GM21717 (cell line): ENCODE results near the gene LTN1.
"Not testable (repeated sequence)": the region's sequence is repeated elsewhere in the genome, so short reads cannot be mapped to it uniquely, and the experiment has no call there.

Source experiments
- ATAC-seq: cut with Tn5 transposase; IDR thresholded peaks from one replicate; pipeline ENCODE4 v1.9.1; 2021; ENCODE audit warnings: mild to moderate bottlenecking, moderate library complexity; ENCODE audit not compliant: unreplicated experiment

LTN1 gene, protein sequence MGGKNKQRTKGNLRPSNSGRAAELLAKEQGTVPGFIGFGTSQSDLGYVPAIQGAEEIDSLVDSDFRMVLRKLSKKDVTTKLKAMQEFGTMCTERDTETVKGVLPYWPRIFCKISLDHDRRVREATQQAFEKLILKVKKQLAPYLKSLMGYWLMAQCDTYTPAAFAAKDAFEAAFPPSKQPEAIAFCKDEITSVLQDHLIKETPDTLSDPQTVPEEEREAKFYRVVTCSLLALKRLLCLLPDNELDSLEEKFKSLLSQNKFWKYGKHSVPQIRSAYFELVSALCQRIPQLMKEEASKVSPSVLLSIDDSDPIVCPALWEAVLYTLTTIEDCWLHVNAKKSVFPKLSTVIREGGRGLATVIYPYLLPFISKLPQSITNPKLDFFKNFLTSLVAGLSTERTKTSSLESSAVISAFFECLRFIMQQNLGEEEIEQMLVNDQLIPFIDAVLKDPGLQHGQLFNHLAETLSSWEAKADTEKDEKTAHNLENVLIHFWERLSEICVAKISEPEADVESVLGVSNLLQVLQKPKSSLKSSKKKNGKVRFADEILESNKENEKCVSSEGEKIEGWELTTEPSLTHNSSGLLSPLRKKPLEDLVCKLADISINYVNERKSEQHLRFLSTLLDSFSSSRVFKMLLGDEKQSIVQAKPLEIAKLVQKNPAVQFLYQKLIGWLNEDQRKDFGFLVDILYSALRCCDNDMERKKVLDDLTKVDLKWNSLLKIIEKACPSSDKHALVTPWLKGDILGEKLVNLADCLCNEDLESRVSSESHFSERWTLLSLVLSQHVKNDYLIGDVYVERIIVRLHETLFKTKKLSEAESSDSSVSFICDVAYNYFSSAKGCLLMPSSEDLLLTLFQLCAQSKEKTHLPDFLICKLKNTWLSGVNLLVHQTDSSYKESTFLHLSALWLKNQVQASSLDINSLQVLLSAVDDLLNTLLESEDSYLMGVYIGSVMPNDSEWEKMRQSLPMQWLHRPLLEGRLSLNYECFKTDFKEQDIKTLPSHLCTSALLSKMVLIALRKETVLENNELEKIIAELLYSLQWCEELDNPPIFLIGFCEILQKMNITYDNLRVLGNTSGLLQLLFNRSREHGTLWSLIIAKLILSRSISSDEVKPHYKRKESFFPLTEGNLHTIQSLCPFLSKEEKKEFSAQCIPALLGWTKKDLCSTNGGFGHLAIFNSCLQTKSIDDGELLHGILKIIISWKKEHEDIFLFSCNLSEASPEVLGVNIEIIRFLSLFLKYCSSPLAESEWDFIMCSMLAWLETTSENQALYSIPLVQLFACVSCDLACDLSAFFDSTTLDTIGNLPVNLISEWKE (N-terminal part only)

DNA sequence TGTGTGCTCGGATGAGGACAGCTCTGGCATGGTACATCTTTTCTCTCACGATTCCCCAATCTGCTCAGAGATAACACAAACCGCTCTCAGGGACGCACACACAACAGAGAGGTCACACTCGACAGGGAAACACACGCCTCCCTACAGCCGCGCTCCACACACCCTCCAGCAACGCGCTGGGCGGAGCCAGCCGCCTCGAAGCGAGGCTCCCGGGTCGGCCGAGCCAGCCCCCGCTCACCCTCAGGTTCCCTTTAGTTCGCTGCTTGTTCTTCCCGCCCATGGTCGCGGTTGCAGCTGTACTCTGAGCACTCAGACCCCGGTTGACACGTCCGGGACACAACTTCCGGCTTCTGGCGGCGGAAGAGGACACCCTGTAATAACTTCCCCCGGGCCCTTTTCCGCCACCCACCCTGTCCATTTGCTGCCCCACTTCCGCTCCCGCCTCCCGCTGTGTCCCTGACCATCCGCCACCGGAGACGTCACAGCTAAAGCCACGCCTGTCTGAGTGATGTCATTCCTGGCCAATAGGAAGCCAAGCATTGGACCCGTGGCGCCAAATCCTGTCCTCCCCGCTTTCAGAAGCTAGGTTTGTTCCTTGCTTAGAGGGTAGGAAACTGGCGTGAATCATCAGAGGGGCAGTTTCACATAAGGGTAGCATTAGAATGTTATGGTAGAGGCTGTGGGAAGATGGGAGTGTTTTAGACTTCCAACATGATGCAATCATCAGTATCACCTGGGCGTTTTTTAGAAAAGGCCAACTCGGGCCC, at the start of gene LTN1:
Gene LTN1, minus strand, starts transcription at position 352 of the 767 bp plus-strand sequence. Its CDS starts 72 bp downstream, at position 280.
- peak; percentile 98 for ATAC-seq

DNA sequence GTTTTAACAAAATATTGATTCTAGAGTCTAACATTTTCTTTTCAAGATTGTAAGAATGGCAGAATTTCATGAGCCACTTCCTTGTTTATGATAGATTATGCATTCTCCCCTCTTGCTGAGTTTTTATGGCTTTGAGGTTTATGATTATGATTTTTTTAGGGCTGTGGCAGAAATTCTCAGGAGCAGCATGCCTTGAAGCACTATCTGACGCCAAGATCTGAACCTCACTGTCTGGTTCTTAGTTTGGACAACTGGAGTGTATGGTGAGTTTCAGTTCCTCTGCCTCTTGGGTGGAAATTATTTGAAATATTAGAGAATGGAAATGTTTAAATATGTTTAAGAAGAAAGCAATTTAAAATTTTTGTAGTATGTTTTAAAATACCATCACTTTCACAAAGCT, 42.0 kb upstream of the LTN1 start:
- no peak for ATAC-seq

DNA sequence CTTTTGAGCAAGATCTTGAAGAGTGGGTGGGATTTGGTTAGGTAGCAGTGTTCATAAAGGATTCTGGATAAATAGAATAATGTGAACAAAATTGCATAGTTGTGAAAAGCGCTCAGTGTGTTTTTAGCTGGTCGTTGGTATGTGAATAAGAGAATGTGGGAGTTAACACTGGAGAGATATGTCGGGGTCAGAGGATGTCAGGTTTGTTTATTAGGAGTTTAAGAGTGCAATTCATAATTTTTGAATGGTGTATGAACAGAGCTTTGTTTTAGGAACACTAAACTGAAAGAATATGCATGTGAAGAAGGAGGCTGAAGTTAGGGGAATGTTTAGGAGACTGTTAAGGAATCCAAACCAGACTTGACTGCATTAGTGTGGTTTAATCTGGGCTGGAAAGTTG, 41.2 kb upstream of the LTN1 start:
- no peak for ATAC-seq

DNA sequence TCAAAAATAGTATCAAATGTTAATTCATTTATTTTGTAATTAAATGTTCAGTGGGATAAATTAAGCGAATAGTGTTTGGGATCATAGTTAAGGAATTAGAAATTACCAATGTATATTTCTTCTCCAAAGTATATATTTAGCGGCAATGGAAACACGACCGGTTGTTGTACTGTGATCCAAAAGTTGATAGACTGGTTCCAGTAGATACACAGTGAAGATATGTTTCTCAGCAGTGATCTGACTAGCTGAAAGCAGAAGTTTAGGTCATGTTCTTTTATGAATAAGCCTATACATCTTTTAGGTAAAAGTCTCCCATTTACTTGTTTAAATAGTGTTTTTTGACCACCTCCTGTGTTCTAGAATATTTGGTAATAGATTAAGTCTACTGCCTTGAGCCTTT, 40.6 kb upstream of the LTN1 start:
- ATAC-seq = no peak

DNA sequence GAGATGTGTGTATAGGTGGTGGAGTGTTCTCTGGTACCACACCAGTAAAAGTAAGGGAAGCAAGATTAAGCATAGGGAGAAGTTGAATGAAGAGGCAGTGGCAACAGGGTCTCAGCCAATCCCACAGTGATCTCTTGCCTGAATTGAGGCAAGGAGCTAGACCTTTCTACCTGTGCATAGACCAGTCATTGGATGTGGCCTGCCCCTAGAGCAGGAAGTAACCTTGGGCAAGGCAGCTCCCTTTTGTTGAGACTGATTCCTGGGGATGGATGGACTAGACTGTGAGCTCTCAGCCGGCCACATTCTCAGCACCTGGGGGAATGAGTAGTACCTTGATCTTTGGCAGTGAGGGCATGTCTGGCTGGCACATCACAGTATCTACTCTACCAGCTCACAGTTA, 38.2 kb upstream of the LTN1 start:
- ATAC-seq = no peak

DNA sequence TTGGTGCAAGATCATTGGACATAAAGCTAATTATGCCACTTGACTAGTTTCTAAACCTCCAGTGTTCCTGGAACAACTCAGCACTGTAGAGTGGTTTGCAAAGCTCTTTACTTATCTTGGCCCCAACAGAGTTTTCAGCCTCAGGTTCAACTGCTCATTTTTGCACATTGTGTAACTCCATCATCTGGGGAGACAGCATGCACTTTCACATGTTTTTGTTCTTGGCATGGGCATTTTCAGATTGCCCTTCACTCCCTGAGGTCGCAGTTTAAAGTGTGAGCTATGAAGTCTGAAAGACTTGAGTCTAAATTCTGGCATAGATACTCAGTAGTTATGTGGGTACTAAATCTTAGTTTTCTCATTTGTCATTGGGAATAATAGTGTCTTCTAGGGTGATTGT, 36.8 kb upstream of the LTN1 start:
- ATAC-seq = no peak

DNA sequence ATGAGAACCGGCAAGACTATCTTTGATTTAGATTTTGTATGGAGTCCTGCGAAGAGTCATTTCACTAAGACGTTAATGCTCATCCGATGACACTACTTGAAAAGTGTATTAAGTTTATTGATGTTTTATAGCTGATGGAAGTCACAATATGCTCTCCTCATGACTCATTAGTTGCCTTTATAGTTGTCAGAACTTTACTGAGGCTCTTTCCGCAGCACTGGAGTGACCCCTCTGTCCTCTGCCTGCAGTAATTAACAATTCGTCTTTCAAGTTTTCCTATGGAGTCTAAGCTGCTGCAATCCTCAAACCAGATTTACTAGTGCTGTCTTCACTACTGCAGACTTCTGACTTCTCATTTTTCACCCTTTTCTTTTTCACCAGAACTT, 32.6 kb upstream of the LTN1 start:
- no peak for ATAC-seq

DNA sequence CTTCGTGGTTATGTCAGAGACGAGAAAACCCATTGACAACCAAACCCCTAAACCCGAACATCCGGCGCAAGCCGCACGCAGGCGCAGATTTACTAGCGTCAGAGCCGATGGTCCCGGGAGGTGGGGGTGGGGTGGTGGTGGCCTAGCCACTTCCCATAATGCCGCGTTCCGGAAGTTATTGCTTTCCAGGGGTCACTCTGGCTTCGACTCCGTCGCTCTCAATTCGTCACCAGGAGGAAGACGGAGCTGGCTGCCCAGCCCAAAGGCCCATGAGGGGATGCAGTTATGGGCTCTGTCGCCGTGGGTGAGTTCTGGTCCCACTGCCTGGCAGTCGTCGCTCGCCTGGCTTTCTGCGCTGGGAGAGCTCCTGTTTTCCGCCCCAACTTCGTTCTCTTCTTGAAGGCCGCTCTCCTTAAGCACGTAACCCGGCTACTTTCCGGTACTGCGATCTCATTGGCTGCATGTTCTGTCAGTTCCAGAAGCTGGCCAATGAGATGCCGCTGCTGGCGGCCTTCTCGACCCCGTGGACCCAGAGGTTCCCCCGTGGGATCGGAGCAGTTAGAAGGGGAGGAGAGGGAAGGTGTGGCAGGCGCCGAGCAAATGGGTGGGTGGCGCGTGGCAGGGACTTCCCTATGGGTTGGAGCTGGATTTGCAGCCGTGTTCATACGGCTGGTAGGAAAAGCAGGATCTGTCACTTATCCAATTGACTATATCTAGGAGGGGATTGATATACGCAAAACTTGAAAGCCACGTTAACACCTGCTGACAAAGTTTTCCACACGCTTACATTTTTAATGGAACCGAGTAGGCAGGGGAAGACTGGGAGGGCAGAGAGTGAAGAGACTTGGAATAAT, 32.0 kb upstream of the LTN1 start, which contains the start of gene USP16:
Gene USP16, plus strand, starts transcription at position 195 of the 854 bp plus-strand sequence. CDS start 3,246 bp downstream, outside the sequence.
- ATAC-seq = peak; percentile 95

DNA sequence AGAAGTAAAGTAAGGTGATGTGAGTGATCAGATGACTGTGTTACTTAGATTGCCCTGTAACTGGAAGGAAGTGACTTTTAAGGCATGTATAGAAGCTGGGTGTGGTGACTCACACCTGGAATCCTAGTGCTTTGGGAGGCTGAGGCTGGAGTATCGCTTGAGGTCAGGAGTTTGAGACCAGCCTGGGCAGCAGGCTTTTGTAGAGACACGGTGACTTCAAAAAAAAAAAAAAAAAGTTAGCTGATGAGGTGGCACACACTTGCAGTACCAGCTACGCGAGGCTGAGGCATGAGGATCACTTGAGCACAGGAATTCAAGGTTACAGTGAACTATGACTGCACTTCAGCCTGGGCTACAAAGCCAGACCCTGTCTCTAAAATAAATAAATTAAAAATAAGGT, 29.5 kb upstream of the LTN1 start:
- no peak for ATAC-seq

DNA sequence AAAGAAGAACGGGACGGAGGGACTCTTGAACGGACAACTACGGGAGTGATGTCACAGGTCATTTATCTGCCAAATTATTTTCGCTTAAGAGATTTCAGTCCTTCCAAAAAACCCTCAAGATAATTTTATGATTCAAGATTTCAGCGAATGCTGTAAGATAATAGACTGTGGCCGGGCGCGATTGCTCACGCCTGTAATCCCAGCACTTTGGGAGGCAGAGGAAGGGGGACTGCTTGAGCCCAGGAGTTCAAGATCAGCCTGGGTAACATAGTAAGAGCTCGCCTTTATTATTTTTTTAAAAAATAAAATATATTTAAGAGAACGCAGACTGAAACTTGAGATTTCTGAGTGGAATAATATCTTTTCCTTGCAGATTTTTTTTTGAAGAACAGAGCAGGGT, 25.9 kb upstream of the LTN1 start:
- ATAC-seq = no peak

DNA sequence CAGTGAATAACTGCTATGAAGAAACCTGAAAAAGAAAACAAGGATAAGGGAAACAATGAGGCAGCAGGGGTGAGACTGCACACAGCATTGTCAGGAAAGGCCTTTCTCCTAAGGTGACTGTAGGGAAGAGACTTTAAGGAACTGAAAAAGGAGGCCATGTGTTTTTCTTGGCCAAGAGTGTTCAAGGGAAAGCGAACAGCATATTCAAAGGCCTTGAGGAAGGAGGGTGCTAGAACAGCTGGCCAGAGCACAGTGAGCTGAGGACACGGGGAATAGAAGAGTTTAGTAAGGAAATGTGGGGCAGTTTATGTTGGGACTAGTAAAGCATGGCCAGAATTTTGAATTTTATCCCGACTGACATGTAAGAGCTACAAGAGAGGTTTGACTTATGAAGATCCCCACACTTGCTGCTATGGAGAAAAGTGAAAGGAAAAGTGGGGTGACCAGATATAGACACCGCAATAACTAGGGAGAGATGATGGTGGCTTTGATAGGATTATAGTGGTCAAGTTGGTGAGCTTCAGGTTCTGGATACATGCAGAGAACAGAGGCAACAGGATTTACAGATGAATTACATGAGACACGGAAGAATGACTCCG, 25.1 kb upstream of the LTN1 start:
- ATAC-seq = no peak

DNA sequence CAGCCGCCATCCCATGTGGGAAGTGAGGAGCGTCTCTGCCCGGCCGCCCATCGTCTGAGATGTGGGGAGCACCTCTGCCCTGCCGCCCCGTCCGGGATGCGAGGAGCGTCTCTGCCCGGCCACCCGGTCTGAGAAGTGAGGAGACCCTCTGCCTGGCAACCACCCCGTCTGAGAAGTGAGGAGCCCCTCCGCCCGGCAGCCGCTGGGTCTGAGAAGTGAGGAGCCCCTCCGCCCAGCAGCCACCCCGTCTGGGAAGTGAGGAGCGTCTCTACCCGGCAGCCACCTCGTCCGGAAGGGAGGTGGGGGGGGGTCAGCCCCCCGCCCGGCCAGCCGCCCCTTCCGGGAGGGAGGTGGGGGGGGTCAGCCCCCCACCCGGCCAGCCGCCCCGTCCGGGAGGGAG, 18.6 kb upstream of the LTN1 start:
- ATAC-seq = not testable (repeated sequence)

DNA sequence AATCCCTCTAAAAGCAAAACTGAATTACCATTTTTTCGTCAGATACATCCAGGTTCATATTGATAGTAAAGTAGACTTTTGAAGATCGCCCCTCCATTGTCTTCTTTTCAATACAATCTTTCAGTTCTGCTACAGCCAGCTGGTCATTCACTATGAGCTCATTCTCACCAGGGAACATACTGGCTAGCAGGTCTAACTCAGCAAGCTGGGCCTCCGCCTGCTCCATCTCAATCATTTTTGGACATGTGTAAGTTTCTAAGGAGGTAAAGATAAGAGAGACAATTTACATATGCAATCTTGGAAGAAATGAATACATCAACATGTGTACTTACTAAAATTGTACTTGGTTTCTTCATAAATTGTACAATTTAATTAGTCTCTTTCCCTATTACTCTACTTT, 15.7 kb upstream of the LTN1 start:
- no peak for ATAC-seq

DNA sequence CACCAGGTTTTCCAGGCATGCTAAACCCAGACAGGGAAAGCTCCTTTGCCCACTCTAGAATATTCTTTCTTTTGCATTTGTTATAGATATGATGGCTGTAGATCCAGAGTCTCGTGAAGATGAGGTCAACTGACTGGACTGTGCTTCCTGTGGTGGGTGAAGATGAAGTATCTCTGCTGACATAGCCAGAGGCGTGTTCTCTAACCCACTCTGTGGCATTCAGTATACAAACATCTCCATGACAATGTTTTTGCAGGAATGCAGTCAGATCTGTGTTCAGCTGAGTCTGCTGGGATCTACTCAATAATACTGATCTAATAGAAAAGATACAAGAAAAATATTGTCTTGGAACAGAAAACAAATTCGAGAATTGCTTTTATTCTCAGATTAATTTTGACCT, 15.1 kb upstream of the LTN1 start:
- no peak for ATAC-seq

DNA sequence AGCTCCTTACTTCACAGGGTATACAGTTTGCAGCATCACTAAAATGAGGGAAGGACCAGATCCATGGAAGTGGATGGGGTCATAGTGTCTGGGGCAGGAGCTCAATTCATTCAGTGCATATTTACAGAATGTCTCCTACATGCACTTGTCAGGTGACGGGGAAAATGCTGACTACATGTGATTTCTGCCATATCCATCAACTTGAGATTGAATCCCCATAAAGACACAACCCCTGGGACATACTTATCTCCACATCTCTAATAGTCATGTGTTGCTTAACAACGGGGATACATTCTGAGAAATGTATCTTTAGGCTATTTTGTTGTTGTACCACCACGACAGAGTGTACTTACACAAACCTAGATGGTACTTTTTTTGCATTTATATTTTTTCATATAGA, 14.5 kb upstream of the LTN1 start:
- no peak for ATAC-seq

DNA sequence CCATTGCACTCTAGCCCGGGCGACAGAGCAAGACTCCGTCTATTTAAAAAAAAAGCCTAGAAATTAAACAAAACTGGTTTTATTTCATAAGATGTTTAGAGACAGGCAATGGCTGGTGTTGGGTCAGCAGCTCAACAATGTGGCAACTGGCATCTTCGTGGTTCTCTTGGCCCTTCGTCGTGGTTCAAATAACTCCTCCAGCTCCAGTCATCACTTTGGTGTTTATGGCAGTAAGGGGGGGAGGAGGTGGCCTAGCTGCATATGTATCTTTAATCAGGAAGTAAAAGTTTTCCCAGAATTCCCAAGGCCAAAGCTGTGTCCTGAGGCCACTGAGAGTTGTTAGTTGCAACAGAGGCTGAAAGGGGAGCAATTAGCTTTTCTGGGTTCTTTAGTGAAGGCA, 13.0 kb upstream of the LTN1 start:
- no peak for ATAC-seq

DNA sequence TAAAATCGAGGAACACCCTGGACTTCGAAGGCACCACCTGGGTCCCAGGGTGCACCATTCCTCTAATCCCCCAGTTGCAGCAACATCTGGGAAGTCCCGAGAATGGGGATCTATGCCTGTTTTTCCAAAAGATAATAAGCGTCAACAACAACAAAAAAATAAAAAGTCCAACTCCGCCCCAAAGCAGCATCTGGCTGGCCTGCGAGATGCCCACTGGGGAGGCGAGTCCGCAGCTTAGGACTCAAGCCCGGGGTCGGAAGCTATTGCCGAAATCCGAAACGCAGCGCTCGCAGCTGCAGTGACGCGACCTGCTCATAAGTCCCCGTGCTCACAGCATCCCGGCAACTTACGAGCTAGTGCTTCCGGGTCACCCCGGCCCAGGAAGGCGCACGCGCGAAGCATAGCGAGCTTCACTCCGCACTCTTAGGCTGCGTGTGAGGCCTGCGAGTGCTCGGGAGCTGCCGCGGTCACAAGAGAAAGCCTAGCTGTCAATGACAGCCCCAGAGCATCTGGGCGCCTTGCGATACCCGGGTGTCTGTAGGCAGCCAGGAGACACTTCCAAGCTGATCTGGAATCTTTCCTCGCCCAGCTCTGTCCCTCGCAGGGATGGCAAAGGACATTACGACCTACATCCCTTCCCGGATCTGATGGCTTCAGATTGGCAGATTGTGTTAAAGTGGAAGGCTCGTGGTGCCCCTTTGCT, 9.9 kb upstream of the LTN1 start:
- ATAC-seq = peak; percentile 96

DNA sequence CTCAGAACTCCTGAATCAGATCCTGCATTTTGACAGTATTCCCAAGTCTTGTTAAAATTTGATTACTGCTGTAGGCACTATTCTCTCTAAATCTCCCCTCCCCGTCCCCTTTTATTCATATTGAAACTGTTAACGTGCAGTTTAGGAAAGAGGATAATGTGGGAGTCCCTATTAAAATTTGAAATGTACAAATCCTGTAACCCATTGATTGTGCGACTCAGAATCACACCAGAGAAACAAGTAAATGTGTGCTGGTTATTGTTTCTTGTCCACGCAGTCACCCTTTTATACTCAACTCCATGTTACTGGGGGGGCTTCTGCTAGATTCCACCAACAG, 584 bp upstream of the LTN1 start:
- ATAC-seq = no peak
